DND-41 (cell line): ENCODE results near the gene ARAP1.

Source experiments
- ATAC-seq: fragments of 200-7000 bp; cut with Tn5 transposase; 3 replicates; pipeline ENCODE4 v1.9.1; 2021; ENCODE audit warnings: low read depth; ENCODE audit not compliant: insufficient read depth
- DNase-seq: peaks from one replicate; pipeline ENCODE4 v3.0.0-alpha.2; 2020
- H2AFZ ChIP-seq: 2 replicates; pipeline ENCODE4 v1.6.0; 2012; ENCODE audit warnings: low read depth, low read length
- H3K27ac ChIP-seq: 2 replicates; pipeline ENCODE4 v1.5.1; 2012; ENCODE audit warnings: low read length, inconsistent platforms
- H3K27me3 ChIP-seq: fragments of 200-600 bp; sonication (generic); 2 replicates; pipeline ENCODE4 v1.6.0; 2012; ENCODE audit warnings: low read length, mild to moderate bottlenecking, inconsistent platforms; ENCODE audit not compliant: insufficient read depth, poor library complexity
- H3K36me3 ChIP-seq: 2 replicates; pipeline ENCODE4 v1.5.1; 2012; ENCODE audit warnings: low read length, inconsistent platforms; ENCODE audit not compliant: insufficient read depth
- H3K4me1 ChIP-seq: 2 replicates; pipeline ENCODE4 v1.5.1; 2012; ENCODE audit warnings: mild to moderate bottlenecking, low read length; ENCODE audit not compliant: insufficient read depth
- H3K4me2 ChIP-seq: 2 replicates; pipeline ENCODE4 v1.6.0; 2012; ENCODE audit warnings: mild to moderate bottlenecking, moderate library complexity, low read length, inconsistent platforms; ENCODE audit not compliant: insufficient read depth
- H3K4me3 ChIP-seq, 2 experiments: fragments of 200-600 bp in 1 of 2; shearing (Covaris generic) in 1 of 2; 2 replicates each; pipeline ENCODE4 v1.5.1; 2012 to 2016; ENCODE audit warnings: inconsistent platforms in 2 of 2, low read length in 2 of 2, mild to moderate bottlenecking in 2 of 2, low read depth in 1 of 2, moderate library complexity in 1 of 2
- H3K79me2 ChIP-seq: 2 replicates; pipeline ENCODE4 v1.6.0; 2012; ENCODE audit warnings: low read length, inconsistent platforms; ENCODE audit not compliant: insufficient read depth
- H3K9ac ChIP-seq: 2 replicates; pipeline ENCODE4 v1.6.0; 2012; ENCODE audit warnings: low read depth, mild to moderate bottlenecking, inconsistent platforms, low read length, moderate library complexity
- H3K9me3 ChIP-seq: 2 replicates; pipeline ENCODE4 v1.5.1; 2012; ENCODE audit warnings: low read length, moderate library complexity, mild to moderate bottlenecking, inconsistent platforms; ENCODE audit not compliant: insufficient read depth, severe bottlenecking
- H4K20me1 ChIP-seq: 2 replicates; pipeline ENCODE4 v1.6.0; 2012; ENCODE audit warnings: low read length; ENCODE audit not compliant: insufficient read depth
- EZH2 ChIP-seq: IDR thresholded peaks from 3 replicates; pipeline ENCODE4 v1.6.1; 2012; ENCODE audit warnings: borderline replicate concordance, low read depth, mild to moderate bottlenecking, moderate library complexity, low read length, inconsistent platforms; ENCODE audit not compliant: severe bottlenecking
- TF ChIP-seq, protein P1 (sequence below): IDR thresholded peaks from 2 replicates; pipeline ENCODE4 v1.5.1; 2012; ENCODE audit warnings: borderline replicate concordance, low read length, moderate library complexity, mild to moderate bottlenecking; ENCODE audit not compliant: poor library complexity, severe bottlenecking; ENCODE audit errors: extremely low read depth

ARAP1 gene

GRCh38 chr11:72705442-72706365 is 46.5 kb downstream of the ARAP1 start:
- H2AFZ ChIP-seq, result no peak overlapping the region

GRCh38 chr11:72704783-72705265 is 47.4 kb downstream of the ARAP1 start:
- TF ChIP-seq, protein P1, sequence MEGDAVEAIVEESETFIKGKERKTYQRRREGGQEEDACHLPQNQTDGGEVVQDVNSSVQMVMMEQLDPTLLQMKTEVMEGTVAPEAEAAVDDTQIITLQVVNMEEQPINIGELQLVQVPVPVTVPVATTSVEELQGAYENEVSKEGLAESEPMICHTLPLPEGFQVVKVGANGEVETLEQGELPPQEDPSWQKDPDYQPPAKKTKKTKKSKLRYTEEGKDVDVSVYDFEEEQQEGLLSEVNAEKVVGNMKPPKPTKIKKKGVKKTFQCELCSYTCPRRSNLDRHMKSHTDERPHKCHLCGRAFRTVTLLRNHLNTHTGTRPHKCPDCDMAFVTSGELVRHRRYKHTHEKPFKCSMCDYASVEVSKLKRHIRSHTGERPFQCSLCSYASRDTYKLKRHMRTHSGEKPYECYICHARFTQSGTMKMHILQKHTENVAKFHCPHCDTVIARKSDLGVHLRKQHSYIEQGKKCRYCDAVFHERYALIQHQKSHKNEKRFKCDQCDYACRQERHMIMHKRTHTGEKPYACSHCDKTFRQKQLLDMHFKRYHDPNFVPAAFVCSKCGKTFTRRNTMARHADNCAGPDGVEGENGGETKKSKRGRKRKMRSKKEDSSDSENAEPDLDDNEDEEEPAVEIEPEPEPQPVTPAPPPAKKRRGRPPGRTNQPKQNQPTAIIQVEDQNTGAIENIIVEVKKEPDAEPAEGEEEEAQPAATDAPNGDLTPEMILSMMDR, result no peak
- TF ChIP-seq EZH2, result no peak
- no peaks in the 10 kb centered on the region for H3K79me2 ChIP-seq
- H3K27ac ChIP-seq, result no peak overlapping the region
- no peak overlapping the region for H2AFZ ChIP-seq
- no peak overlapping the region for H3K4me2 ChIP-seq
- H3K9me3 ChIP-seq, result no peaks in the 10 kb centered on the region
- peaks cover 20% of the 10 kb centered on the region for H4K20me1 ChIP-seq
- no peak overlapping the region for H3K4me3 ChIP-seq
- H3K9ac ChIP-seq, result no peak overlapping the region
- peaks cover 97% of the 10 kb centered on the region for H3K36me3 ChIP-seq
- no peaks in the 10 kb centered on the region for H3K4me1 ChIP-seq
- no peaks in the 10 kb centered on the region for H3K27me3 ChIP-seq
- DNase-seq, result no peak
- ATAC-seq, result no peak

More at GRCh38 chr11:72705442-72706365, 46.5 kb downstream of the ARAP1 start:
- Histone ChIP-seq H3K4me3 (no peak overlapping the region), H3K27ac (no peak overlapping the region), H4K20me1 (peaks cover 20% of the 10 kb centered on the region), H3K79me2 (no peaks in the 10 kb centered on the region), H3K4me2 (no peak overlapping the region), H3K36me3 (peaks cover 97% of the 10 kb centered on the region), H3K9ac (no peak overlapping the region), H3K4me1 (no peaks in the 10 kb centered on the region), H3K27me3 (no peaks in the 10 kb centered on the region), H3K9me3 (no peaks in the 10 kb centered on the region)
- no peak for TF ChIP-seq EZH2
- TF ChIP-seq, protein P1, result no peak
- DNase-seq (no peak), ATAC-seq (no peak)

DNA sequence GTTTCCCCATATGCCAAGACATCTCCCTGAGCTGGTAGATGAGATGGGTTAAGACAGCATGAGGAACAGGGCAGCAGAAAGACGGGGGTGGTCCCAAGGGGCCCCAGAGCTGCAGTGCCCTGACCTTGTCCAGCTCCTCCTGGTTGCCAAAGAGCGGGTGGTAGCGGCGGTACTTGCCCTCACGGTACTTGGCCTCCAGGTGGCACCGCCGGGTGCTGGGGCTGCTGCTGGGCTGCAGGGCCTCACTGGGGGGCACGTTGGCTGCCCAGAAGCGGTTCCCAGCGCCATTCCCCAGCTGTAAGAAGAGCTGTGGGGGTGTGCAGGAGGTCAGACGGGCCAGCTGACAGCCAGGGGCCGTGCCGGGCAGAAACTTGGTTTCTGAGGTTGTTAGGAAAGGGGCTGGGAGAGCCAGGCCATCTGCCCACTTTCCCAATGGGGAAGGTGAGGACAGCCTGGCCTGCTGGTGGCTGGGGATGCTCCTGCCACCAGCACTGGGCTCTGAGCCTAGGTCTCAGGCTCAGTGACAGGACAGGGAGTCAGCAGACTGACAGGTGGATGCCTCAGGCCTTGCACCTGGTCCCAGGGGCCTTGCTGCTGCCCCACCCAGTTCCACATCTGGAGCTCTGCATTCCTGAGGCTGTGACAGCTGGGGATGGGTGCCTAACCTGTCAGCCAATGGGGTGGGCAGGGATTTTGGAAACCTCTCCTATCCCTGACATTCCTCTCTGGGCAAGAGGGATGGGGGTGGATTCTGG is 48.0 kb downstream of the ARAP1 start:
- H3K4me3 ChIP-seq, result no peak overlapping the region
- H4K20me1 ChIP-seq, result peaks cover 17% of the 10 kb centered on the region
- DNase-seq, result no peak
- no peak for TF ChIP-seq EZH2
- TF ChIP-seq, protein P1, result no peak
- H3K79me2 ChIP-seq, result no peaks in the 10 kb centered on the region
- H3K36me3 ChIP-seq, result peaks cover 97% of the 10 kb centered on the region
- no peak for ATAC-seq
- no peak overlapping the region for H3K4me2 ChIP-seq
- no peaks in the 10 kb centered on the region for H3K4me1 ChIP-seq
- H2AFZ ChIP-seq, result no peak overlapping the region
- no peaks in the 10 kb centered on the region for H3K9me3 ChIP-seq
- H3K27me3 ChIP-seq, result no peaks in the 10 kb centered on the region
- no peak overlapping the region for H3K27ac ChIP-seq
- no peak overlapping the region for H3K9ac ChIP-seq
